Measurements from ENCODE around the gene LMNB1. TPM values are rescaled to one million over a fixed set of nuclear protein-coding genes. Genes with fewer than 3 reads are reported as not detected.

Gene LMNB1
- total RNA-seq, 2 donors from 2014 or later: 12.7 to 15.9 TPM

- H3K36me3 ChIP-seq: no peaks in the 10 kb centered on the region
- no peaks in the 10 kb centered on the region for H3K4me1 ChIP-seq (ENCODE audit: control insufficient read depth in 1 of 2, low read depth in 2 of 2)
- H3K4me3 ChIP-seq: no peak overlapping the region
- no peak for DNase-seq (ENCODE audit: low spot score)
- H3K27me3 ChIP-seq (replicated peaks; ENCODE audit: insufficient read depth): no peaks in the 10 kb centered on the region
- ATAC-seq (ENCODE audit: insufficient number of reproducible peaks, low FRiP score, low read depth): no peak
- TF ChIP-seq CTCF (IDR thresholded peaks at IDR 0.05): no peak
- H3K9me3 ChIP-seq: no peaks in the 10 kb centered on the region
- H3K27ac ChIP-seq: no peak overlapping the region
These were observed 23.7 kb upstream of the LMNB1 start for GRCh38 chr5:126753227-126753626.

GRCh38 chr5:126754609-126755008 lies 22.3 kb upstream of the LMNB1 start:
- TF ChIP-seq CTCF (IDR thresholded peaks at IDR 0.05): no peak
- H3K36me3 ChIP-seq: no peaks in the 10 kb centered on the region
- ATAC-seq (ENCODE audit: insufficient number of reproducible peaks, low FRiP score, low read depth) (no peak), DNase-seq (ENCODE audit: low spot score) (no peak)
- H3K27ac ChIP-seq: no peak overlapping the region
- no peaks in the 10 kb centered on the region for H3K9me3 ChIP-seq
- H3K4me1 ChIP-seq (ENCODE audit: control insufficient read depth in 1 of 2, low read depth in 2 of 2): no peaks in the 10 kb centered on the region
- no peak overlapping the region for H3K4me3 ChIP-seq
- H3K27me3 ChIP-seq (replicated peaks; ENCODE audit: insufficient read depth): no peaks in the 10 kb centered on the region

GRCh38 chr5:126755593-126755992 lies 21.3 kb upstream of the LMNB1 start:
- TF ChIP-seq CTCF (IDR thresholded peaks at IDR 0.05): no peak
- no peaks in the 10 kb centered on the region for H3K27me3 ChIP-seq (replicated peaks; ENCODE audit: insufficient read depth)
- no peak overlapping the region for H3K27ac ChIP-seq
- H3K36me3 ChIP-seq: no peaks in the 10 kb centered on the region
- no peak for DNase-seq (ENCODE audit: low spot score)
- ATAC-seq (ENCODE audit: insufficient number of reproducible peaks, low FRiP score, low read depth): no peak
- H3K4me1 ChIP-seq (ENCODE audit: control insufficient read depth in 1 of 2, low read depth in 2 of 2): no peaks in the 10 kb centered on the region
- no peak overlapping the region for H3K4me3 ChIP-seq
- H3K9me3 ChIP-seq: no peaks in the 10 kb centered on the region

GRCh38 chr5:126757713-126758357 lies 19.1 kb upstream of the LMNB1 start:
- DNase-seq (ENCODE audit: low spot score) (no peak), ATAC-seq (ENCODE audit: insufficient number of reproducible peaks, low FRiP score, low read depth) (no peak)
- TF ChIP-seq CTCF (IDR thresholded peaks at IDR 0.05): no peak
- Histone ChIP-seq H3K4me3 (no peak overlapping the region), H3K27me3 (replicated peaks; ENCODE audit: insufficient read depth) (no peaks in the 10 kb centered on the region), H3K27ac (no peak overlapping the region), H3K9me3 (no peaks in the 10 kb centered on the region), H3K4me1 (ENCODE audit: control insufficient read depth in 1 of 2, low read depth in 2 of 2) (no peaks in the 10 kb centered on the region), H3K36me3 (no peaks in the 10 kb centered on the region)

- Histone ChIP-seq H3K4me3 (no peak overlapping the region), H3K36me3 (no peaks in the 10 kb centered on the region), H3K4me1 (ENCODE audit: control insufficient read depth in 1 of 2, low read depth in 2 of 2) (no peaks in the 10 kb centered on the region), H3K9me3 (no peaks in the 10 kb centered on the region), H3K27ac (no peak overlapping the region), H3K27me3 (replicated peaks; ENCODE audit: insufficient read depth) (no peaks in the 10 kb centered on the region)
- ATAC-seq (ENCODE audit: insufficient number of reproducible peaks, low FRiP score, low read depth) (no peak), DNase-seq (ENCODE audit: low spot score) (no peak)
- TF ChIP-seq CTCF (IDR thresholded peaks at IDR 0.05): no peak
These were observed 13.6 kb upstream of the LMNB1 start for GRCh38 chr5:126763371-126763770.

Data from thoracic aorta (tissue), 2 donors.